Measurements from ENCODE around the gene SAMSN1.
"Not testable (repeated sequence)": the region's sequence is repeated elsewhere in the genome, so short reads cannot be mapped to it uniquely, and the experiment has no call there.

Gene SAMSN1

GRCh38 chr21:14520535-14520934 lies 25.6 kb downstream of the SAMSN1 start:
- no peak for DNase-seq (ENCODE audit: extremely low read depth, insufficient read length)

GRCh38 chr21:14519000-14519399 lies 27.1 kb downstream of the SAMSN1 start:
- no peak for DNase-seq (ENCODE audit: extremely low read depth, insufficient read length)
- no peaks in the 10 kb centered on the region for H3K27me3 ChIP-seq (replicated peaks; ENCODE audit: control insufficient read depth, insufficient read depth, low read length)
- H3K36me3 ChIP-seq (ENCODE audit: control insufficient read depth, insufficient read depth, low read length), result peaks cover 8% of the 10 kb centered on the region
- no peak for TF ChIP-seq CTCF (IDR thresholded peaks at IDR 0.05; ENCODE audit: insufficient read depth, low read length, poor library complexity, severe bottlenecking)
- H3K4me3 ChIP-seq (replicated peaks; ENCODE audit: low read depth, low read length), result no peak overlapping the region

More at GRCh38 chr21:14520535-14520934, 25.6 kb downstream of the SAMSN1 start:
- peaks cover 4% of the 10 kb centered on the region for H3K36me3 ChIP-seq (ENCODE audit: control insufficient read depth, insufficient read depth, low read length)
- no peak for TF ChIP-seq CTCF (IDR thresholded peaks at IDR 0.05; ENCODE audit: insufficient read depth, low read length, poor library complexity, severe bottlenecking)
- H3K27me3 ChIP-seq (replicated peaks; ENCODE audit: control insufficient read depth, insufficient read depth, low read length), result no peaks in the 10 kb centered on the region
- peak overlapping the region; percentile 25 for H3K4me3 ChIP-seq (replicated peaks; ENCODE audit: low read depth, low read length)

GRCh38 chr21:14513804-14514203 lies 32.3 kb downstream of the SAMSN1 start:
- Histone ChIP-seq H3K36me3 (ENCODE audit: control insufficient read depth, insufficient read depth, low read length) (peaks cover 20% of the 10 kb centered on the region), H3K27me3 (replicated peaks; ENCODE audit: control insufficient read depth, insufficient read depth, low read length) (no peaks in the 10 kb centered on the region), H3K4me3 (replicated peaks; ENCODE audit: low read depth, low read length) (no peak overlapping the region)
- DNase-seq (ENCODE audit: extremely low read depth, insufficient read length), result no peak
- no peak for TF ChIP-seq CTCF (IDR thresholded peaks at IDR 0.05; ENCODE audit: insufficient read depth, low read length, poor library complexity, severe bottlenecking)

- not testable (repeated sequence) for H3K27me3 ChIP-seq (replicated peaks; ENCODE audit: control insufficient read depth, insufficient read depth, low read length); DNase-seq (ENCODE audit: extremely low read depth, insufficient read length); H3K4me3 ChIP-seq (replicated peaks; ENCODE audit: low read depth, low read length)
- H3K36me3 ChIP-seq (ENCODE audit: control insufficient read depth, insufficient read depth, low read length), result peaks cover 17% of the 10 kb centered on the region
Measured at GRCh38 chr21:14506859-14507457, 39.2 kb downstream of the SAMSN1 start.

- peaks cover 12% of the 10 kb centered on the region for H3K36me3 ChIP-seq (ENCODE audit: control insufficient read depth, insufficient read depth, low read length)
- H3K27me3 ChIP-seq (replicated peaks; ENCODE audit: control insufficient read depth, insufficient read depth, low read length), result no peaks in the 10 kb centered on the region
- TF ChIP-seq CTCF (IDR thresholded peaks at IDR 0.05; ENCODE audit: insufficient read depth, low read length, poor library complexity, severe bottlenecking), result no peak
- H3K4me3 ChIP-seq (replicated peaks; ENCODE audit: low read depth, low read length), result no peak overlapping the region
- DNase-seq (ENCODE audit: extremely low read depth, insufficient read length), result no peak
Measured at GRCh38 chr21:14500873-14501272, 45.2 kb downstream of the SAMSN1 start.

- H3K4me3 ChIP-seq (replicated peaks; ENCODE audit: low read depth, low read length), result no peak overlapping the region
- H3K27me3 ChIP-seq (replicated peaks; ENCODE audit: control insufficient read depth, insufficient read depth, low read length), result no peaks in the 10 kb centered on the region
- no peak for DNase-seq (ENCODE audit: extremely low read depth, insufficient read length)
- TF ChIP-seq CTCF (IDR thresholded peaks at IDR 0.05; ENCODE audit: insufficient read depth, low read length, poor library complexity, severe bottlenecking), result no peak
- H3K36me3 ChIP-seq (ENCODE audit: control insufficient read depth, insufficient read depth, low read length), result peaks cover 12% of the 10 kb centered on the region
Measured at GRCh38 chr21:14499316-14499715, 46.8 kb downstream of the SAMSN1 start.

Measured in GM06990 (cell line).